ENCODE measurements around the gene GBA2.

GRCh38 chr9:35755071-35755470 lies 6.0 kb upstream of the GBA2 start:
- TF ChIP-seq EZH2 (IDR thresholded peaks at IDR 0.05; ENCODE audit: low read depth, unreplicated experiment) (no peak), POLR2AphosphoS5 (IDR thresholded peaks at IDR 0.05; ENCODE audit: low read depth) (no peak), NANOG (IDR thresholded peaks at IDR 0.05; ENCODE audit: borderline replicate concordance) (no peak), CTCF (conservative IDR thresholded peaks at IDR 0.05; ENCODE audit: low read depth in 2 of 2) (no peak), REST (IDR thresholded peaks at IDR 0.05; ENCODE audit: unreplicated experiment) (no peak), EZH2phosphoT487 (IDR thresholded peaks at IDR 0.05; ENCODE audit: unreplicated experiment) (no peak), ETS1 (IDR thresholded peaks at IDR 0.05) (no peak), ZNF462 (CRISPR knock-in tag; IDR thresholded peaks at IDR 0.05) (no peak), JUNB (IDR thresholded peaks at IDR 0.05; ENCODE audit: unreplicated experiment) (no peak), ZNF331 (CRISPR knock-in tag; IDR thresholded peaks at IDR 0.05; ENCODE audit: low read depth) (no peak), CREB1 (CRISPR knock-in tag; IDR thresholded peaks at IDR 0.05; ENCODE audit: low read depth) (no peak), STAT1 (IDR thresholded peaks at IDR 0.05; ENCODE audit: unreplicated experiment) (no peak)

Data from GM23338 (cell line).